Retinal pigment epithelial cell (primary cell): ENCODE measurements around the gene AP1B1.

ENCODE experiments used
- DNase-seq: peaks from one replicate; pipeline ENCODE4 v3.0.0-alpha.2; 2010; ENCODE audit warnings: low read depth
- H3K4me3 ChIP-seq: 2 replicates; pipeline ENCODE4 v1.5.1; 2011; ENCODE audit warnings: mild to moderate bottlenecking, low read length, control low read depth, moderate library complexity
- TF ChIP-seq, protein P1 (sequence below): conservative IDR thresholded peaks from 2 replicates; pipeline ENCODE4 v1.5.1; 2011; ENCODE audit warnings: low read depth, low read length, control low read depth, inconsistent platforms

AP1B1 gene

DNA sequence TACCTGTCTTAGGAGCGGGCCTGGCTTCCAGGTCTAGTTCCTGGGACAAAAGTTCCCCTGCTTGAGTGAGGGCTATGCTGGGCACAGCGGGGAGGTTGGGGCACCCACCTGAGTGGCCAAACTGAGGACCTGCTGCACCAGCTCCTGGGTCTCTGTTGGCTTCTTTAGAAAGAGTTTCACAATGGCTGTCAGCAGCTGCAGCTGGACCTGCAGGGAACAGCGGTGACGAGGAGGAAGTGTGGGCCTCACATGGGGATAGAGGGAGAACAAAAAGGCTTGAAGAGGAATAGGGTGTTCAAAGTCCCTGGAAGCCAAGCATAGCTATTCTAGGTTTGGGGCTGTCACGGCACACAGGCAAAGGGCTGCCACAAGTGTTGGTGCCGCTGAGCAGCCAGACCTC lies 46.2 kb downstream of the AP1B1 start:
- no peak for DNase-seq
- TF ChIP-seq, protein P1, sequence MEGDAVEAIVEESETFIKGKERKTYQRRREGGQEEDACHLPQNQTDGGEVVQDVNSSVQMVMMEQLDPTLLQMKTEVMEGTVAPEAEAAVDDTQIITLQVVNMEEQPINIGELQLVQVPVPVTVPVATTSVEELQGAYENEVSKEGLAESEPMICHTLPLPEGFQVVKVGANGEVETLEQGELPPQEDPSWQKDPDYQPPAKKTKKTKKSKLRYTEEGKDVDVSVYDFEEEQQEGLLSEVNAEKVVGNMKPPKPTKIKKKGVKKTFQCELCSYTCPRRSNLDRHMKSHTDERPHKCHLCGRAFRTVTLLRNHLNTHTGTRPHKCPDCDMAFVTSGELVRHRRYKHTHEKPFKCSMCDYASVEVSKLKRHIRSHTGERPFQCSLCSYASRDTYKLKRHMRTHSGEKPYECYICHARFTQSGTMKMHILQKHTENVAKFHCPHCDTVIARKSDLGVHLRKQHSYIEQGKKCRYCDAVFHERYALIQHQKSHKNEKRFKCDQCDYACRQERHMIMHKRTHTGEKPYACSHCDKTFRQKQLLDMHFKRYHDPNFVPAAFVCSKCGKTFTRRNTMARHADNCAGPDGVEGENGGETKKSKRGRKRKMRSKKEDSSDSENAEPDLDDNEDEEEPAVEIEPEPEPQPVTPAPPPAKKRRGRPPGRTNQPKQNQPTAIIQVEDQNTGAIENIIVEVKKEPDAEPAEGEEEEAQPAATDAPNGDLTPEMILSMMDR = no peak
- no peak overlapping the region for H3K4me3 ChIP-seq

DNA sequence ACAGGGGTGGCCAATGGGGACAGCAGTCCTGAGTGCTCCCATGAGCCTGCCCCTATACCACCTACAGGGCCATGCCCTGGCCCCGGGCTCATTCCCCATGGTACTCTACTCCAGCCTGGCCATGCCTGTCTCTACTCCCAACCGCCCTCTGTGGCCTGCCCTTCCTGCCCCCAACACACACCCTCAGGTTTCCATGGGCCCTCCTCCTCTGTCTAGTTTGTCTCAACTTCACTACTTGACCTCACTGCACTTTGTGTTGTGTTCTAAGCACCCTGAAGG lies 46.6 kb downstream of the AP1B1 start:
- TF ChIP-seq, protein P1 = no peak
- DNase-seq = no peak

DNA sequence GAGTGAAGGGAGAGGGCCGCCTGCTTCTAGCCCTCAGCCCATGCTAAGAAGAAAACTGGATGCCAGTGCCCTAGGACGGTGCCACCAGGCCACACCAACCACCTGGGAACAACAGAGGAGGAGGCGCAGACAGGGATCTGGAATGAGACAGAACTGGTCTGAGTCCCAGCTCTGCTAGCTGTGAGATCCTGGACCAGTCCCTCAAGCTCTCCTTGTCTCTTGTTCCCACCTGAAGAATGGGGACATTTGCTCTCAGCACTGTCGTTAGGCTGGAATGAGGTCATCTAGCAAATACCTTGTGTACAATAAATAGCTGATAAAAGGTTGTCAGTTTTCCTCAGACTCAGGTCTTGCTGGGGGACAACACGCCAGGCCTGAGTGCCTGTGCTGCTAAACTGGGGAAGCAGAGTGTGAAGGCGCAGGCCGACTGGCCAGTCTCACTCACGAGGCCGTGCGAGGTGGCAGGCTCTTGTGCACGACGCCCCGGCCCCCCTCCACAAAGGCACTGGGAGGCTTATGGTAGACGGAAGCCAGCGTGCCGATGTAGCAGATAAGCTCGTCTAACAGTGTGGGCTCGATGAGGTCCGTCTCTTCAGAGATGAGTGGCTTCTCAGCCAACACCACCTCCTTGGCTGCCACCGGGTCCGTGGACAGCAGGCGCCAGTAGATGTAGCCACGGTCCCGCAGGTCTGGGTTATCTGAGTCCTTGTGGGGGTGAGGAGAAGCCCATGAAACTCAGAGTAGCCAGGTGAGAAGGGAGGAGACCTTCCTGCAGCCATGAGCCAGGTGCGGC lies 47.1 kb downstream of the AP1B1 start:
- no peak overlapping the region for H3K4me3 ChIP-seq
- TF ChIP-seq, protein P1 = no peak
- no peak for DNase-seq

More for the DNA sequence above, 46.6 kb downstream of the AP1B1 start:
- no peak overlapping the region for H3K4me3 ChIP-seq

GRCh38 chr22:29340566-29340965 lies 47.8 kb downstream of the AP1B1 start:
- TF ChIP-seq, protein P1 = no peak
- no peak for DNase-seq
- no peak overlapping the region for H3K4me3 ChIP-seq

DNA sequence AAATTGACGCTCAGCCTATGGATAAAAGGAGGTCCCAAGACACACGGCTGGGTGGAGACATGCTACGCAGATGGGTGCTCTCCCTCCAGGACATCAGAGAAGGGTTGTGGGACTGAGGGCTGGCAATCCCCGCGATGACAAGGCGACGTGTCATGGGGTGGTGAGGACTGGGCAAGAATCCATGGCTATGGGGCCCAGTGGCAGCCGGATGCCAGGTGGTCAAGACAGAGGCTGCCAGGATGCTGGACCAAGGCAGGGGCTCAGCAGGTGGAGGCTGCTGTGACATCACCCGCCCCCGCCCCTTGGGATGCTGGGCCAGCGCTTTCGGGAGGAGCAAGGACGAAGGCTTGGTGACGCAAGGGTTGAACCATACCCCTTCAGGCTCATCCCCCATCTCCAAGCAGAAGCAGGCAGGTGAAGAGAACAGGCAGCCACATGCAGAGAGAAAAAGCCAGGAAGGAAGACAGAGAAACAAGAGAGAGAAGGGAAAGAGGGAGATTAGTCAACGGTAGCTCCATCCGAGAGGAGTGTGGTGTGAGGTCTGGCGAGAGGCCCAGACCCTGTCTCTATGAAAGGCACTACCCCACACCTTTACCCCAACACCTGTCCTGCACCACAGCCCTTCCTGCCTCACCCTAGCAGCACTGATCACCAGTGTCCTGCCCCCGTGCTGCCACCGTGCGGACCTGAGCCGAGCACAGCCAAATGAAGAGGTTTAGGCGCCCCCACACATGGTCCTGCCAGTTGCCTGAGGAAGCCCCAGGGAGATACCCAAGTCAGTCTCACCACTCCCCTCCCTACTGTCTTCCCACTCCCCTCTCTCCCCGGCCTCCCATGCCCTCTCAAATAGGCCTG lies 48.8 kb downstream of the AP1B1 start:
- no peak overlapping the region for H3K4me3 ChIP-seq
- DNase-seq = no peak
- TF ChIP-seq, protein P1 = no peak

DNA sequence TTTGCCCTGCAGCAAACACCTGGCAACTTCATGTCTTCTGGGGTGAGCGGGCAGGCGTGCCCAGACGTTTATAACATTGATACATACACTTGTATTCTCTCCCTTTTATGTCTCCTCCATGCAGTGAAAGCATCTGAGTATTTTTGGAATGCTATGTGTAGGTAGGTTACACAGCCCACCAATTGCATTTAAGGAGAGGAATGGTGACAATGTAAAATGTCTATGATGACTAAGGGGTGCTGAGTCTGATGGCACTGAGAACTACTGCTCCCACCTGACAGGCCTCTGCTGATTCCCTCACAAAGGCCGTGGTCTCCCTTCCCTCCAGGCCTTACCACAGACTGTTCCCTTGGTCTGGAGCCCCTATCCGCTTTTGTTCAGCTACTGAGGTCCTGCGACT lies 50.0 kb downstream of the AP1B1 start:
- H3K4me3 ChIP-seq = no peak overlapping the region
- TF ChIP-seq, protein P1 = no peak
- DNase-seq = no peak
